A673 (cell line): ENCODE data around the gene AGTPBP1.

ENCODE experiments used
- EZH2 ChIP-seq: fragments of 200-600 bp; sonication (generic); IDR thresholded peaks from 2 replicates; pipeline ENCODE4 v1.6.1; 2017; ENCODE audit warnings: borderline replicate concordance, low read depth, mild to moderate bottlenecking, mixed read lengths, antibody characterized with exemption, low read length; ENCODE audit not compliant: poor library complexity, severe bottlenecking
- TF ChIP-seq, protein P1 (sequence below): fragments of 300-800, 200-600 bp; sonication (generic); conservative IDR thresholded peaks from 2 replicates; pipeline ENCODE4 v1.5.1; 2017; ENCODE audit warnings: low read depth, mild to moderate bottlenecking, antibody characterized with exemption, low read length, moderate library complexity, mixed read lengths

GRCh38 chr9:85741095-85741874 lies 469 bp downstream of the AGTPBP1 start:
- TF ChIP-seq, protein P1, sequence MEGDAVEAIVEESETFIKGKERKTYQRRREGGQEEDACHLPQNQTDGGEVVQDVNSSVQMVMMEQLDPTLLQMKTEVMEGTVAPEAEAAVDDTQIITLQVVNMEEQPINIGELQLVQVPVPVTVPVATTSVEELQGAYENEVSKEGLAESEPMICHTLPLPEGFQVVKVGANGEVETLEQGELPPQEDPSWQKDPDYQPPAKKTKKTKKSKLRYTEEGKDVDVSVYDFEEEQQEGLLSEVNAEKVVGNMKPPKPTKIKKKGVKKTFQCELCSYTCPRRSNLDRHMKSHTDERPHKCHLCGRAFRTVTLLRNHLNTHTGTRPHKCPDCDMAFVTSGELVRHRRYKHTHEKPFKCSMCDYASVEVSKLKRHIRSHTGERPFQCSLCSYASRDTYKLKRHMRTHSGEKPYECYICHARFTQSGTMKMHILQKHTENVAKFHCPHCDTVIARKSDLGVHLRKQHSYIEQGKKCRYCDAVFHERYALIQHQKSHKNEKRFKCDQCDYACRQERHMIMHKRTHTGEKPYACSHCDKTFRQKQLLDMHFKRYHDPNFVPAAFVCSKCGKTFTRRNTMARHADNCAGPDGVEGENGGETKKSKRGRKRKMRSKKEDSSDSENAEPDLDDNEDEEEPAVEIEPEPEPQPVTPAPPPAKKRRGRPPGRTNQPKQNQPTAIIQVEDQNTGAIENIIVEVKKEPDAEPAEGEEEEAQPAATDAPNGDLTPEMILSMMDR = no peak
- TF ChIP-seq EZH2 = no peak
